KMS-11 (cell line): ENCODE results near the gene CD8B.

Source experiments
- H2AFZ ChIP-seq: fragments of 200-600 bp; sonication (generic); 2 replicates; pipeline ENCODE4 v1.6.1; 2016; ENCODE audit warnings: antibody characterized with exemption, mixed run types, low read depth
- H3K27ac ChIP-seq: fragments of 200-600 bp; sonication (generic); 2 replicates; pipeline ENCODE4 v1.6.1; 2016; ENCODE audit warnings: mild to moderate bottlenecking, mixed run types
- H3K27me3 ChIP-seq: fragments of 200-600 bp; sonication (generic); 2 replicates; pipeline ENCODE4 v1.6.1; 2017; ENCODE audit warnings: mild to moderate bottlenecking, low read depth, mixed run types, moderate library complexity; ENCODE audit not compliant: insufficient read depth
- H3K36me3 ChIP-seq: fragments of 200-600 bp; sonication (generic); 2 replicates; pipeline ENCODE4 v1.6.1; 2017; ENCODE audit warnings: mild to moderate bottlenecking, mixed run types; ENCODE audit not compliant: insufficient read depth
- H3K4me1 ChIP-seq: fragments of 200-600 bp; sonication (generic); 2 replicates; pipeline ENCODE4 v1.6.1; 2016; ENCODE audit warnings: mild to moderate bottlenecking, low read depth, mixed run types; ENCODE audit not compliant: poor library complexity, severe bottlenecking
- H3K4me2 ChIP-seq: fragments of 200-600 bp; sonication (generic); 2 replicates; pipeline ENCODE4 v1.7.0; 2016; ENCODE audit warnings: mild to moderate bottlenecking, mixed run types
- H3K4me3 ChIP-seq: fragments of 200-600 bp; sonication (generic); IDR thresholded peaks from 2 replicates; pipeline ENCODE4 v1.6.1; 2017; ENCODE audit warnings: low read depth, low read length, mixed read lengths; ENCODE audit not compliant: insufficient read depth
- H3K79me2 ChIP-seq: fragments of 200-600 bp; sonication (generic); 2 replicates; pipeline ENCODE4 v1.6.1; 2016; ENCODE audit warnings: low read depth, mixed run types; ENCODE audit not compliant: insufficient read depth
- H3K9ac ChIP-seq: fragments of 200-600 bp; sonication (generic); 2 replicates; pipeline ENCODE4 v1.6.1; 2016; ENCODE audit warnings: mild to moderate bottlenecking, mixed run types
- H4K20me1 ChIP-seq: fragments of 200-600 bp; sonication (generic); 2 replicates; pipeline ENCODE4 v1.6.1; 2016; ENCODE audit warnings: mild to moderate bottlenecking, mixed run types; ENCODE audit not compliant: insufficient read depth
- CTCF ChIP-seq: fragments of 200-600 bp; sonication (generic); conservative IDR thresholded peaks from 2 replicates; pipeline ENCODE4 v1.6.1; 2017; ENCODE audit warnings: low read depth, mild to moderate bottlenecking, antibody characterized with exemption, low read length, moderate library complexity, mixed read lengths

CD8B gene

DNA sequence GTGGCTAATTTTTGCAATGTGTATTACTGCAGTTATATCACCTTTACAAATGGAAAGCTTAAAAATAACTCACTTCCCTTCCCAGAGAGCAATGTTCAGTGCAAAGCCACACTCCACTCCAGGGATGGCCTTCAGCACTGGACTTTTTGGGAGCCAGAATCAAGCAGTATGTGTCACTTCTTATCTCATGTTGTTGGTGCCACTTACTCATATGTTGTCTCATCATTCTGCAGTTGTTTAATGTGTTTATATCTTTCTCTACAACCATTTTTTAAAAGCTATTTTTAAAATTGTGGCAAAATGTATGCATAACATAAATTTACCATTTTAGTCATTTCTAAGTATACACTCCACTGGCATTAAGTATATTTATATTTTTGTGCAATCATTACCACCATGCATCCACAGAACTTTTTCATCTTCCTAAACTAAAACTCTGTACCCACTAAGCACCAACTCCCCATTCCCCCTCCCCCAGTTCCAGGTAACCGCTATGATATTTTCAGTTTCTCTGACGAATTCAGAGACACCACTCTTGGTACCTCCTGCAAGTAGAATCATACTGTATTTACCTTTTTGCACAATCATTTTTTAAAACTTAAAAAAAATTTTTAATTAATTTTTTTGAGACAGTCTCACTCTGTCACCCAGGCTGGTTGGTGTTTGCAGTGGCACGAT is 38.9 kb downstream of the CD8B start:
- TF ChIP-seq CTCF, result no peak
- no peak overlapping the region for H3K9ac ChIP-seq
- no peak overlapping the region for H2AFZ ChIP-seq
- H3K79me2 ChIP-seq, result no peaks in the 10 kb centered on the region
- H3K4me2 ChIP-seq, result no peak overlapping the region
- H3K36me3 ChIP-seq, result no peaks in the 10 kb centered on the region
- H4K20me1 ChIP-seq, result no peaks in the 10 kb centered on the region
- no peak overlapping the region for H3K27ac ChIP-seq
- H3K4me3 ChIP-seq, result no peak overlapping the region
- no peaks in the 10 kb centered on the region for H3K27me3 ChIP-seq
- no peaks in the 10 kb centered on the region for H3K4me1 ChIP-seq

DNA sequence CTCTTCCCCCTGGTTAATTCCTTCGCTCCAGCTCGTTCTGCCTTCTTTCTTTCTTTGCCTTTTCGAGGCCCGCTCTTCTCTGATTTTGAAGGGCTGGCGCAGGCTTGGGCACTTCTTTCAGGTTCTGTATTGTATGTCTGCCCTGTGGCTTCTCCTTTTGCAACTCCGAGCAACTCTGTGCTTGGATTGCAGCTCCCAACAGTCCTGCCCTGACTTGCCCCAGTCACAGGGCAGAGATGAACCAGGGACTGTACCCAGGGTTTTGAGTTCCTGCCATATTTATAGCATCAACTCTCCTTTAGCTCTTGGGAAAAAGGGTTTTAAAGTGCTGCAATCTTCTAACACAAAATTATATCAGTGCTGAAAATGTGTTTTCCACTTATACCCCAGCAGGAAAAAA is 39.8 kb downstream of the CD8B start:
- H3K36me3 ChIP-seq, result no peaks in the 10 kb centered on the region
- no peak overlapping the region for H3K9ac ChIP-seq
- H3K27ac ChIP-seq, result no peak overlapping the region
- H4K20me1 ChIP-seq, result no peaks in the 10 kb centered on the region
- no peaks in the 10 kb centered on the region for H3K27me3 ChIP-seq
- H3K4me2 ChIP-seq, result no peak overlapping the region
- H3K4me1 ChIP-seq, result no peaks in the 10 kb centered on the region
- TF ChIP-seq CTCF, result no peak
- no peaks in the 10 kb centered on the region for H3K79me2 ChIP-seq
- H3K4me3 ChIP-seq, result no peak overlapping the region
- H2AFZ ChIP-seq, result no peak overlapping the region

GRCh38 chr2:86821306-86821705 is 40.4 kb downstream of the CD8B start:
- TF ChIP-seq CTCF, result no peak
- H3K27ac ChIP-seq, result no peak overlapping the region
- no peaks in the 10 kb centered on the region for H3K79me2 ChIP-seq
- H3K4me3 ChIP-seq, result no peak overlapping the region
- H2AFZ ChIP-seq, result no peak overlapping the region
- no peaks in the 10 kb centered on the region for H3K4me1 ChIP-seq
- no peaks in the 10 kb centered on the region for H3K27me3 ChIP-seq
- H3K36me3 ChIP-seq, result no peaks in the 10 kb centered on the region
- no peaks in the 10 kb centered on the region for H4K20me1 ChIP-seq
- H3K4me2 ChIP-seq, result no peak overlapping the region
- no peak overlapping the region for H3K9ac ChIP-seq

- H3K36me3 ChIP-seq, result no peaks in the 10 kb centered on the region
- TF ChIP-seq CTCF, result no peak
- H3K4me2 ChIP-seq, result no peak overlapping the region
- no peaks in the 10 kb centered on the region for H4K20me1 ChIP-seq
- no peaks in the 10 kb centered on the region for H3K4me1 ChIP-seq
- H3K4me3 ChIP-seq, result no peak overlapping the region
- H3K79me2 ChIP-seq, result no peaks in the 10 kb centered on the region
- no peak overlapping the region for H2AFZ ChIP-seq
- no peak overlapping the region for H3K9ac ChIP-seq
- H3K27me3 ChIP-seq, result no peaks in the 10 kb centered on the region
- no peak overlapping the region for H3K27ac ChIP-seq
These were observed 42.7 kb downstream of the CD8B start for GRCh38 chr2:86818957-86819356.
